HG02571 (cell line): Measurements from ENCODE around the gene LRCH1.

Source experiments
- ATAC-seq: cut with Tn5 transposase; IDR thresholded peaks from one replicate; pipeline ENCODE4 v1.9.1; 2021; ENCODE audit warnings: mild to moderate bottlenecking, moderate library complexity; ENCODE audit not compliant: unreplicated experiment

The LRCH1 gene

DNA sequence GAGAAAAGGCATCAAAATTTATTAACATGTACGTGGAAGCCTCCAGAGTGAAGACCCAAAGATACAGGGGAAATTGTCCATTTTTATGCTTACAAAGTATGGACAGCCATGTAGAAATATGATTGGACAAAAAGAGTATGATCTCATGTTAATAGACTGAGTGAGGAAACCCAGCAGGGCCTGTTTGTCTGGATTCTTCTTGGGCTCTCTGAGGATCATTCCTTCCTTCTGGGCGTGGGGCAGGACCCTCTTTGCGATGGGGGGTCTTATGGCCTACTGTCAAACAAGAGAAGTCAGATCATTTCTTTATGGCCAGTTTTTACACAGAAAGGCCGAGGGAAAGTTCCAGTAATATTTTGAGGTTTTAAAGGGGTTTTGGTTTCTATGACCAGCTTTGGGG lies 133.2 kb downstream of the LRCH1 start:
- no peak for ATAC-seq

DNA sequence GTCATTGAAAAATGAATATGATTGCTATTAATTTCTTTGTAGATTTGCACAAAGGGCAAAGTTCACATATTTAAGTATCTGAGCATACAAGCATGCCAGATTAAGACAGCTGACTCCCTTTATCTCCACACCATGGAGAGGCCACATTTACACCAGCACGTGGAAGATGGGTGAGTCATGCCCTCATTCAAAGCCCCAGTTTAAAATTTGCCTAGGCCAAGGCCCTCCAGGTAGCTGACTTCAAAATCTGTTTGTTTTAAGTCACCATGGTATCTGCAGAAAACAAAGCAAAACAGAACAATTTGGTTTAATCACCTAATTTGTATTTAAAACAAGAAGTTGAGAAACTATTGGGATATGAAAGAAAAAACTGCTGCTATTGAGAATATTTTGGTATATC lies 134.8 kb downstream of the LRCH1 start:
- no peak for ATAC-seq

DNA sequence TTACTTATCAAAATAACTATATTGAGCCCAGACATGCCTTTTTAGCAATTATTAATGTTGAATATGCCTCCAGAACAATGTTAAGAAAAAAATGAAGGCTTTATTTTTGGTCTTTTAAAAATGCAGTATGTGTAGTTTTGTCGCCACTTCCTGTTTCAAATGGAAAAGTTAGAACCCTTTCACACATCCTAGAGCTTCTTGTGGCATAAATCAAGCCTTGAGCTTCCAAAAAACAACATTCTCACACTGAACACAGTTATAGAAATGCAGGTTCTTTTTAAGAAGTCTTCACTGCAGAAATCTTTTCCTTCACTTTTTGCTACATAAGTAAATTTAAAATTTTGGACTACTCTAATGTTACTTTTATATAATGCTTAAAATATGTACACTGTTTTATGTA lies 135.3 kb downstream of the LRCH1 start:
- ATAC-seq: no peak

DNA sequence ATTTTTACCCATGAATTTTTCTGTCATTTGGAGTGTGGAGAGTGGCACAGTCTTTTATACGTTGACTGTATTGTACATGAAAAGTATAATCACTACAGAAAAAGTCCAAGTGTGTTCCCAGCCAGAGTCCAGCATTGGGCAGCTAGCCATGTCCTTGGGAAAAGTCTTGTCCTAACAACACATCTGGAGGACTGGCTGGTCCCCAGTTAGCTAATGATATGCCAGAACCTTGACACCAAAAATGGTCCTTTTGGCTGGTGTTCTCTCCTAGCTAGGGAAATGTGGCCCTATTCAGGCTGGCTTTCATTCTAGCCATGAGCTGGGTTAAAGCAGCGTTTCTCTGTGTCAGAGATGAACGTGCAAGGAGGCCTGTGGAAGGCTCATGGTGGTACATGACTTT lies 145.0 kb downstream of the LRCH1 start:
- ATAC-seq: no peak

DNA sequence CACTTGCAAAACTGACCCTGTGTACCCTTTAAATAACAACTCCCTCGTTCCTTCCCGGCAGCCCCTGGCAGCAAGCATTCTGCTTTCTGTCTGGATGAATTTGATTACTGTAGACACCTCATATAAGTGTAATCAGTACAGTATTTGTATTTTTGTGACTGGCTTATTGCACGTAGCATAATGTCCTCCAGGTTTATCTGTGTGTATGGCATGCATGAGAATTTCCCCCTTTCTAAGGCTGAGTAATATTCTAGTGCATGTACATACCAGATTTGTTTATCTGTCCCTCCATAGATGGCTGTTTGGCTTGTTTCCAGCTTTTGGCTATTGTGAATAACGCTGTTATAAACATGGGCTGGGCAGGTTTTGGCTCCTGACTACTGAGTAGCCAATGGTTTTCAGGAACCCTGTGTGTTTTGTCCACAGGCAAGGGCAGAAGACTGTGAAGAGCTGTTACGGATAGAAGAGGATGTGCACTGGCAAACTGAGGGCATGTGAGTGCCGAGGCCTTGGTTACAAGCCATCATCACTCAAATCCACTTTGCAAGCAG lies 146.0 kb downstream of the LRCH1 start:
- ATAC-seq: no peak

DNA sequence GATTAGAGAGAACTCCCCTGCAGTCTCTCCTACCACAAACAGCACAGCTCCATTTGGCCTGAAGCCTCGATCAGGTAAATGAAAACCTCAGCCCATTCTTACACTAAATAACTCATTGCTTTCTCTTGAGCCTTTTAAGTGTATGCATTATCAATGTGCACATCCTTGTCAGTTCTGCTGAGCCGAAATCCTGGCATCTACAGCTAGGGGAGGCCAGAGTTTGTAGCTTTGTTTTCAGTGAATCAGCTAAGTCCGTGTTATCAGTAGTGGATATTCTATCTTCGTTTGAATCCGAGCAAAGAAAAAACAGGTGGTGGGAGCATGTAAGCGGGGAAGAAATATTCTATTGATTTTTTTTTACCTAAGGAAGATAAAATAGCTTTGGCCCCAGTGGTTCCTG lies 159.6 kb downstream of the LRCH1 start:
- ATAC-seq: no peak

DNA sequence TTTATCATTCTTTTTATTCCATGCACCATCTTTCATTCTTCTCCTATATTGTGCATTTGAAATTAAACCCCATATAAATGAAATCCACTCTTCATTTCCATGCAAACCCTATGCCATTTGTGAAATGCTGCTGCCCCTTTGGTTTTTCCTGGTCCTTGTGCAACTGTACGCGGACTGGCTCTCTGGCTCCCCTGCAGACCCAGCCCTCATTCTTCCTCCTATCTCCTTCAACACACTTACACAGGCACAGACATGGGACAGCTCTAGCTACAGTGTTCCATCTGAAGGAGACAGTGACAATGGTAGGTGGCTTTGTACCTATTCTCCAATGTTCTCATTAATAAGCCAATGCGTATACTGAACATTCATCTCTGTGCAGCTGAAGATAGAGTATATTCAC lies 162.4 kb downstream of the LRCH1 start:
- no peak for ATAC-seq

DNA sequence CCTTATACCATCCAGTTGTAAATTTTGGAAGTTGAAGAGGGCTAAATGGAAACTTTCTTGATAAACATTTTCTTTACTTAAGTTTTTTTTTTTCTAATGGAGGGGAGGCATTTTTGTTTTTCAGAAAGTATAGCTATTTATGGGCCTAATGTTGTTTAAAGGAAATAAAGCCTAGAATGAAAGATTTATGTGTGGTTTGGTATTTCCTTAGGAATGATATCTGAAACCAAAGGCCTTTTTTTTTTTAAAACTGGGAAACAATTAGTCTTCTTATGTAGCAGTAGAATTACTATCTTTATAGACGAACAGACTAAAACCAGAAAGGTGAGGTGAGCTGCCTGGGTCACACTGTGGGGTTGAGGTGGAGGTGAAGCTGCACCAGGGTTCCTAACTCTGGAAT lies 163.9 kb downstream of the LRCH1 start:
- ATAC-seq: no peak

DNA sequence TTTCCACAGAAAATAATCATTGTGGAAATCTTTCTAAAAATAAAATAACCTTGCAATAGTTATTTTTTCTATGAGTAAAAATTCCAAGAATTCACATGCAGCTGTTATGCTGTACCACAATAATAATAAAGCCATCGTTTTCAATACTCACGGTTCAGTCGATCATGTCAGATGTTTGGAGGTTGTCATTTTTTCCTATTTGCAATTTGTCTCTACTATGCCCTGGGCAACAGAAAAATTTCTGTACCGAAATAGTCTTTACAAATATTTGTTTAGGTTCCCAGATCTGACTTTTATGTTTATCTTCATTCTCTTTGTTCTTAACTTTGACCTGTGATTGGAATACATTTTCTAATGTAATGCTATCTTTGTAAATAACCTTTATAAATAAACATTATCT lies 164.3 kb downstream of the LRCH1 start:
- ATAC-seq: no peak

DNA sequence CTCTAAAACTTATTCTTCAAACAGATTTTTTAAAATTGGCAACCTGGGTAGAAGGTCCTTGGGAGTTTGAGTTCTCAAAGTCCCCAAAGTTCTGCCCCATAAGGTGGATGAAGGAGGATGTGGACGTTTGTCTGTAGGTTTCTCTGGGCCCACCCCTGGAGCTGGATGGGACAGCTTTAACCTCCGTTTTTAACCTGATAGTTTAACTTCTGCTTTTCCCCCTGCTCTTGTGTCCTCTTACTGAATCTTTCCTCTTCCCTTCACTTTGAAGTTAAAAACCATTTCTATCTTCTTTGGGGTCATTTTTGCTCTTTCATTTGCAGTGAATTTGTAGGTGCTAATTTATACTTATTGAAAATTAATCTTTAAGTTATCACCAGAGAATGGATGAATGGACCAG lies 164.9 kb downstream of the LRCH1 start:
- ATAC-seq: no peak

DNA sequence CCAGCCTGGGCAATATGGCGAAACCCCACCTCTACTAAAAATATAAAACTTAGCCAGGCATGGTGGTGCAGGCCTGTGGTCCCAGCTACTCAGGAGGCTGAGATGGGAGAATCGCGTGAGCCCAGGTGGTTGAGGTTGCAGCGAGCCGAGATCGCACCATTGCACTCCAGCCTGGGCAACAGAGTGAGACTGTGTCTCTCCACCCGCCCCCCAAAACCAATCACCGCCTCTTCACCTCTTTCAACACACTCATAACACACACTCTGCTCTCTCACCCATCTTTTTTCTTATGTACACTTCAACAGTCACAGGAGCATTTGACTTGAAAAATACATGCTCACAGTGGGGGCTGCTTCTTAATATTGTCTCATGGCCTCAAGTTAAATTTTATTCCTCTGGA lies 167.2 kb downstream of the LRCH1 start:
- no peak for ATAC-seq

DNA sequence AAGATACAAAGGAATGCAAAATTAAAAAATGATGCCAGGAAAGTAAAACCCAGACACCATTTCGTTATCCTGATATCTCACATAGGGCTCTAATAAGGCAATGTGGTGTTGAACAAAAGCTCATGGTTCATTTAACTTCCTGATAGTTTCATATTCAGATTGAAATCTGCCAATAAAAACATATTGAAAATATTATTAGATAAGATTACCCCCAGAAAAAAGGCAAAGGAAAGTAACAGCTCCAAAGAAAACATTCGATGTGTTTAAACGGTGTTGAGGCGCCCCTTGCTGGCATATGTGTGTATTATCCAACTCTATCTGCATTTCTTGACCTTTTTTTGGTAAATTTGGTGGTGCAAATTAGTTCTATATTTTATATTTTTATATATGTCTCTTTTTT lies 168.1 kb downstream of the LRCH1 start:
- ATAC-seq: no peak

DNA sequence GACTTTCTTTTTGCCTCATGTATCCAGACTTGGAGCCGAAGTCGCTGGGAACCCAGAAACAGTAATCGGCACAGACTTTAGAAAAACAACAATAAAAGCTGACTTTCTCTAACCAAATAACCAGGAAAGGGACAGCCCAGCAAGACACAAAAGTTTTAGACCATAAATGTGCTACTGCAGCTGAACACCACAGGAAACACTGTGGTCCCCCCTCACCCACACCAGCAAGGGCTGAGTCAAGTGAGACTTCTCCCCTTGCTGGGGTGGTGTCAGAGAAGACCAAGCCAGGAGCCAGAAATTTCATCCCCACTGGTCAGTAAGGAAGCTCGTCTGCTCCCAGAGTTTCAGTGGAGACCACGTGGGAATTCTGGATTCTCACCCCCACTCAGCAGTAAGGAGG lies 173.4 kb downstream of the LRCH1 start:
- ATAC-seq: no peak

DNA sequence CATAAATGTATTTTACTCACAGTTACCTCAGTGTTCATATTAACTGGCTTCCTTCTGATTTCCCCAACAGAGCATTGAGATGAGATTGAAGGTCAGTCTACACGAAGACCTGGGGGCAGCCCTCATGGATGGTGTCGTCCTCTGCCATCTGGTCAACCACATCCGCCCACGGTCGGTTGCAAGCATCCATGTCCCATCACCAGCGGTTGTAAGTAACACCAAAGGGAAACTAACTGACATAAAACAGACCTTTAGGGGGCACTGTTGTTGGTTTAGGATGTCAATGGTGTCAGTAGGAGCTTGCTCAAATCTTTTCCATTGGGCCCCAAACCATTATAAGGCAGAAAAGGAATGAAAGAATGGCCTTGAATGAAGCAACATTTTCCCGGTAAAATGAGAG lies 175.8 kb downstream of the LRCH1 start:
- ATAC-seq: no peak

DNA sequence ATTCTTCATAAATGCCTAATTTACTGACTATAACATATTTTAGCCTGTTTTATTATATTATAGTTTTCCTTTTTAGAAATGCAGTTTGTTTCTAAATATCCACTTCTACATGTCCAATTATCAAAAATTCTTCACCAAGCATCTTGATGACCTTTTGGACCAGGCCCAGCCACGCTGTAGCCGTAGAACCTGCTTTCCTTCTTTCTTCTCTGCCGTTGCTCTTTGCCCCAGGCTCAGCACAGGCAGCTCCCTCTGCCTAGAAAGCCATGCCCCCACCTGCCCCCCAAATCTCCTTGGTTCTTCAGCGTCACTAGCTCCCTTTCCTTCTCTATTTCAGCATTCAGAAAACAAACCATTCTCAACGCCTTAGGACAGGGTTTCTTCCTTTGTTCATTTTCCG lies 178.6 kb downstream of the LRCH1 start:
- ATAC-seq: no peak

DNA sequence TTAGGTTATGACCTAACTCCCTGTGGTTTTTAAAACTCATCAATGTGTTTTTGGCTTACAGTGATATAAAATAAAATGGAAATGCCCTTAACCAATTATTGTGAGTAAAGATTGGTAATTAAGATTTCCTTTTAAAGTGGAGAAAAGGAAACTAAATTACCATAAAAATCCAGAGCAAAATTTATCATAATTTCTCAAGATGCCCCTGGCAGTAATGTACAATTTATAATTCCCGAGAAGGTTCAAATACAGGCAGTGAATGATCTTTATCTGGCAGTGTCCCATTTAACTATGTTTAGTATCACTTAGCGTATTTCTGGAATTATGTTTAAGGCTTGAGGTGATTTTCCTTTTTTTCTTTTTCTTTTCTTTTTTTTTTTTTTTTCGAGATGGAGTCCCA lies 182.5 kb downstream of the LRCH1 start:
- ATAC-seq: no peak

DNA sequence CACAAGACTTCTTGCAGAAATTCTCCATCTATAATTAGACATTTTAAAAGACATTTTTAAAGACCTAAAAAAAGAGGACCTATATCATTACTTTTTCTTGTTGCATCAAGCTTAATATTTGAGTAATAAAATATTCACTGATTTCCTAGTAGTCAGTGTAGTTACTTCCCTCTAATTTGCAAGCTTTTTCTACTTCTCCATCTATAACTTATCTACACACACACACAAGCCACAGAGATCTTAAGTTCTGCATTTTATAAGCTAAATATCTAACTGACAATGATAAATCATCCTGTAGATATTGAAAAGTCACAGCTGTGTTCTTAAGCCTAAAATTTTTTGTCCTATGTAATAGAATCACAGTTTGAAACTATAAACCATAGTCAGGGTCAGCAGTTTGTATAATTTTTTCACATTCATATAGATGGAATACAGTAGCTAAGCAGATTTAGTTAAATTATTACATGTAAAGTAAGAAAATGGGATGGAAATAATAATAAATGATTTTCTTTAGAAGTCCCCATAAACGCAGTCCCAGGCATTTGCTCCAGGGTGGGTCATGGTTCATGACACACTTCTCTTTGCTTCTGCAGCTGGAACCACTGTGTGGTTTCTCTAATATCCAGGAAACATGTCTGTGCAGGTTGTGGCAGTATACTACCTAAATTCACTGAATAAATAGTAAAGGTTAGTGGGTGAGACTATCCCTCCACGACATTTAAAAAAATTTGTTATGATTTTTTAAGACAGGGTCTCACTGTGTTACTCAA lies 183.8 kb downstream of the LRCH1 start:
- ATAC-seq: no peak

DNA sequence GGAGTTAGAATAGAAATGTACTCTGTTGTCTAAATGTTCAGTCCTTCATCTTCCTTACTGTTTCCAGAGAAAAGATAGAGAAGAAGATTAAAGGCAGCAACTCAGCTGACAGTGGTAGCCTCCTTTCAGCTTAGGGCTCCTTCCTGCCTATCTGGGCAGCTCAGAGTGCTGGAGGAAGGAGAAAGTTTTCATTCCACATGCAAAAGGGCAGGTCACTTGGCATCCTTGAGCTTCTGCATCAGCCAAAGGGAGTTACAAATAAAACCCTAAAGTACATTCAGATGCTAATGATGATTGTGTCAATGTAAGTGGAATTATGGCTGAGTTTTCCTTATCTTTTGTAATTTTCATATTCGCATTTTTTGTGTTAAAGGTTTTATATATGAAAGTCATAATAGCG lies 185.1 kb downstream of the LRCH1 start:
- ATAC-seq: no peak

DNA sequence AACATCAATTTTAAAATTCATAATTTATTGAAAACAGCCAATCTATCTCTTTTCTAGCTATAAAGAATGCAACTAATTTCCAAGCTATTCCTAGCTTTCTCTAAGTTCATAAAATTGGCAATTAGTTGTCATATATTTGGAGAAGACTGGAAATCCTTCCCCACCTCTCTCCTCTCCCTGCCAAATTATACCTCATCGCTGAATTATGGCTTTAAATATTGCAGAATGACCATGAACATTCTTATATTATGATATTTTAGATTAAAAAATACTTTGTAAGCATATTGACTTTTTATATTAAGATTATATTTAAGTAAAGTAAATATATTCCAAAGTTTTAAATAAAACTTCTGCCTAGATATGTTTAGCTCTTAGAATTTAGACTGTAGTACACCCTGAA lies 185.8 kb downstream of the LRCH1 start:
- ATAC-seq: no peak

DNA sequence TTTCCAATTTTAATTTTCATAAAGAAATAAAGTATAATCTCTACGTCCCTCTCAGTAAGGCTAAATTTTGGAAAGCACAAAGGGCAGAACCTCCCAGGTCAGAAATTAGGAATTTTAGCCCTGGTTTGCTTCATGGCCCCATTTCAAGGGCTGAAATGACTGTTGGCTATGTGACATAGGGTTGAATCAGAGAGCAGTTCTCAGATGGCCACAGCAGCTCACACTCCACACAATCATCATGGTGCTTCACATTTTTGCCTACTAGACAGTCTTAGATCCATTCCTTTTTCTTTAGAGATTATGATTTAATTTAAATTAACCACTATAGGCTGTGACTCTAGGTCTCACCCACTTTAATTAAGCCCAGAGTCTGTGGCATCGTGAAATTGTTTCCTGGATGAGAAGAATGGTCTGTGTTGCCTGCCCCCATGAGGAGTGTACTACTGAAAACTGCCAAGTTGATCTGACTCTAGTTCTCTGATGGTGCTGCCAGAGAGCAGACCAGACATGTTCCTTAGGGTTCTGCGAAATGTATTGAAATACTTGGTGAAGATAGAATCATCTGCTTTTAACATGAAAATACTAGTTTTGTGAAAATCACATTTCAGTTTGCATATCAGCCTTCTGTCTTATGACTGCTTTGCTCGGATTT lies 186.6 kb downstream of the LRCH1 start:
- no peak for ATAC-seq

DNA sequence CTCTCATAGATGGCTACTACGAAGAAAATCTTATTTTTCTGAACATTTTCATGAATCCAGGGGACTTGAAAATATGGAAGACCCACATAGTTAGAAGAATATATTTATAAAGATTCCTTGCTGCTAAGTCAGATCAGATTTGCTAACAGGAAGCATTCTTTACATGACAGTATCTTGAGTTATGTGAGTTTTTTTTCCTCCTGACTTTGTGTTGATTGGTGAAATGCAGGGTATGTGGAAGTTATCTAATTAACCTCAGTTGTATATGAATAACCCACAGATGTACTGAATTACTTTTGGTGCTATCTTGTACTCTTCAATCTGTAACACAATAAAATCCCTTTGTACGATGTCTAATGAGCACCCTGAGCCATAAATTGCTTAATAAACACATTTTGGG lies 190.2 kb downstream of the LRCH1 start:
- ATAC-seq: no peak

DNA sequence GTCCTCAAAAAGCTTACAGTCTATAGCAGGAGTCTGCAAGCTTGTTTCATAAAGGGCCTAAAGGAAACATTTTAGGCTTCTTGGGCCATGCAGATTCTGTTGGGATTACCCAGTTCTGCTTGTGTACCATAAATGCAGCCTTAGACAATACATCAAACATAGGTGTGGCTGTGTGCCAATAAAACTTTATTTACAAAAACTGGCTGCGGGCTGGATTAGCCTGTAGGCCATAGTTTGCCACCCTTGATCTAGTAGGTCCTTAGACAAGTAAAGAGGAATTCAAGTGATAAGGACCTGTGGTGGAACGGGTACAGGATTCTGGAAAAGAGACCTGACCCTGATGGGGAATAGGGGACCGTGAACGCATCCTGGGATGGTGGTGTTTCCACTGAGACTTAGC lies 192.1 kb downstream of the LRCH1 start:
- ATAC-seq: no peak

DNA sequence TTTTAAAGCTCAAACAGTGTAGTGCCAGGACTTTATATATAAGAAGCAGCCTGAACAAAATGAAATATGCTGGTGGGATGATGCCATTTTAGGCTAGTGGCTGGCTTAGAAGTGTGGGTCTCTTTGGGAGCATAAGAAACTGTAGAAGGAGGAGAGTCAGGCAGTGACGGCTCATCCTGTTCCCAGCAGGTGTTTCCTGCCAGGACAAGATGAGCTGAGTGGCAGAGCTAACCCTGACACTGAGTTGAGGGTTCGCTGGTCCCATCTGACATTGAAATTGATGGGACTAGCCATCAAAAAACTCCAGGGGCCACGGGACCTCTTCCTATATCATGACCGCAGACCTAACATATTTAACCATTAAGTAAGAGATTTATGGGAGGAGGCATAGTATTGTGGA lies 192.7 kb downstream of the LRCH1 start:
- no peak for ATAC-seq
